PFSK-1 (cell line): ENCODE measurements around the gene STK32B.
A peak's percentile ranks its signal among the peaks of the same experiment; 100 is the strongest.

Experiments used
- FOXP2 ChIP-seq: optimal IDR thresholded peaks from 2 replicates; pipeline ENCODE3; 2011; ENCODE audit warnings: borderline replicate concordance, control low read depth, inconsistent platforms; ENCODE audit not compliant: insufficient read depth; ENCODE audit errors: extremely low read length, extremely low read depth
- POLR2AphosphoS5 ChIP-seq: IDR thresholded peaks from 2 replicates; pipeline ENCODE4 v1.6.1; 2012; ENCODE audit warnings: low read depth, mild to moderate bottlenecking, control low read depth, low read length, moderate library complexity
- SIN3A ChIP-seq: IDR thresholded peaks from 2 replicates; pipeline ENCODE4 v1.6.1; 2012; ENCODE audit warnings: mild to moderate bottlenecking, low read length, moderate library complexity, borderline replicate concordance; ENCODE audit not compliant: insufficient read depth
- TAF1 ChIP-seq: IDR thresholded peaks from 2 replicates; pipeline ENCODE4 v1.6.1; 2012; ENCODE audit warnings: low read length, control low read depth, borderline replicate concordance; ENCODE audit not compliant: insufficient read depth
- TF ChIP-seq, protein P1 (sequence below), 2 experiments: IDR thresholded peaks; 2 replicates each; pipeline versions ENCODE4 v1.6.1 to v1.8.0; 2011 to 2012; ENCODE audit warnings: low read depth in 2 of 2, low read length in 2 of 2, control low read depth in 1 of 2, inconsistent platforms in 1 of 2, mild to moderate bottlenecking in 1 of 2, moderate library complexity in 1 of 2; ENCODE audit not compliant: insufficient read depth in 1 of 2

STK32B gene

DNA sequence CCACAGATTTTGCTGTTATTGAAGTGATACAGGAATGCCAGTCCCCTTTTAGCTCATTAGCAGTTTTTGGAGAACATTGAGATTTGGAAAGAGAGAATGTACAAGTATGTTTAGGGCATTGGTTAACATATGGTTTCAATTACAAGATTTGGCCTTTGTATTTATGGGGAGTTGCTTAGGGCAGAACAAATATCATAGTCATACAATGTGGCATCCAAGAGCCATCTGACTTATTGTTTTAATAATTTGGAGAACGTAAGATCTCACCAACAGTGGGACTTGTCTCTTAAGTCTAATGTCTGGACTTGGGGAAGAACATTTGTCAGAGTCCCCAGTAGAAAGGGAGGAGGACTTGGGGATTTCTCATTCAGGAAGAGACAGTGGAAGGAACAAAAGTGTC lies 166.1 kb downstream of the STK32B start:
- TF ChIP-seq, protein P1, sequence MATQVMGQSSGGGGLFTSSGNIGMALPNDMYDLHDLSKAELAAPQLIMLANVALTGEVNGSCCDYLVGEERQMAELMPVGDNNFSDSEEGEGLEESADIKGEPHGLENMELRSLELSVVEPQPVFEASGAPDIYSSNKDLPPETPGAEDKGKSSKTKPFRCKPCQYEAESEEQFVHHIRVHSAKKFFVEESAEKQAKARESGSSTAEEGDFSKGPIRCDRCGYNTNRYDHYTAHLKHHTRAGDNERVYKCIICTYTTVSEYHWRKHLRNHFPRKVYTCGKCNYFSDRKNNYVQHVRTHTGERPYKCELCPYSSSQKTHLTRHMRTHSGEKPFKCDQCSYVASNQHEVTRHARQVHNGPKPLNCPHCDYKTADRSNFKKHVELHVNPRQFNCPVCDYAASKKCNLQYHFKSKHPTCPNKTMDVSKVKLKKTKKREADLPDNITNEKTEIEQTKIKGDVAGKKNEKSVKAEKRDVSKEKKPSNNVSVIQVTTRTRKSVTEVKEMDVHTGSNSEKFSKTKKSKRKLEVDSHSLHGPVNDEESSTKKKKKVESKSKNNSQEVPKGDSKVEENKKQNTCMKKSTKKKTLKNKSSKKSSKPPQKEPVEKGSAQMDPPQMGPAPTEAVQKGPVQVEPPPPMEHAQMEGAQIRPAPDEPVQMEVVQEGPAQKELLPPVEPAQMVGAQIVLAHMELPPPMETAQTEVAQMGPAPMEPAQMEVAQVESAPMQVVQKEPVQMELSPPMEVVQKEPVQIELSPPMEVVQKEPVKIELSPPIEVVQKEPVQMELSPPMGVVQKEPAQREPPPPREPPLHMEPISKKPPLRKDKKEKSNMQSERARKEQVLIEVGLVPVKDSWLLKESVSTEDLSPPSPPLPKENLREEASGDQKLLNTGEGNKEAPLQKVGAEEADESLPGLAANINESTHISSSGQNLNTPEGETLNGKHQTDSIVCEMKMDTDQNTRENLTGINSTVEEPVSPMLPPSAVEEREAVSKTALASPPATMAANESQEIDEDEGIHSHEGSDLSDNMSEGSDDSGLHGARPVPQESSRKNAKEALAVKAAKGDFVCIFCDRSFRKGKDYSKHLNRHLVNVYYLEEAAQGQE (IDR thresholded peaks at IDR 0.05; ENCODE audit: insufficient read depth in 1 of 2, low read depth in 2 of 2, low read length in 2 of 2) = no peak
- TF ChIP-seq POLR2AphosphoS5 (no peak), TAF1 (no peak), FOXP2 (no peak), SIN3A (no peak)

DNA sequence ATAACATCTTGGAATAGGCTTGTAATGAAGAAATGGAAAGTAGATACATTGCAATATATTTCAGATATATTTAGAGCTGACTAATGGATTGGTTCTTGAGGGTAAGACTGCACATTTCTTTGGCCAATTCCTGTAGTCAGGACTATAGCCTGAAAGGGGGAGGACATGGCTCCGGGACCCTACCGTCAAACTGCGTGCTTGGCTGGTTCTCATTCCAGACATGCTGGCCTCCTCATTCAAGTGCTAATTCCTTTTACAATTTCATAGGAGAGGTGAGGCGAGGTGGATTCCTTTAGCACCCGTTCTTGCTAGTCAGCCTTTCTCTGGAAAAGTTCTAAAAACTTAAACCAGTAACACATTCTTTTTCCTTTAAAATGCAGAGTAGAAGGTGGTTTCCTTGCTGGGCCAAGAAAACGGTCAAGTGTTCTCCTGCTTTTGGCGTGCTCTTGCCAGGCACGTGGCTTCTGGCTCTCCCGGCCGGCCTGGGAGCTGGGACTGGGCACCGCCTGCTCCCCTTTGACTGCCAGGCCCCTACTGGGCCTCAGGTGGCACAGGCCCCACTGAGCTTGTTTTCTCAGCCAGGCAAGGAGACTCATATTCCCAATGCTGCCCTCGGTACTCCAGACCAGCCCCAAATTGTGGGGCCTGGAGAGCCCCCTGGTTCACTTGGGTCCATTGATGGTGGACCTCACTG lies 167.2 kb downstream of the STK32B start:
- TF ChIP-seq FOXP2 (no peak), TAF1 (no peak), POLR2AphosphoS5 (no peak), SIN3A (no peak)
- TF ChIP-seq, protein P1 (IDR thresholded peaks at IDR 0.05; ENCODE audit: insufficient read depth in 1 of 2, low read depth in 2 of 2, low read length in 2 of 2) = no peak

DNA sequence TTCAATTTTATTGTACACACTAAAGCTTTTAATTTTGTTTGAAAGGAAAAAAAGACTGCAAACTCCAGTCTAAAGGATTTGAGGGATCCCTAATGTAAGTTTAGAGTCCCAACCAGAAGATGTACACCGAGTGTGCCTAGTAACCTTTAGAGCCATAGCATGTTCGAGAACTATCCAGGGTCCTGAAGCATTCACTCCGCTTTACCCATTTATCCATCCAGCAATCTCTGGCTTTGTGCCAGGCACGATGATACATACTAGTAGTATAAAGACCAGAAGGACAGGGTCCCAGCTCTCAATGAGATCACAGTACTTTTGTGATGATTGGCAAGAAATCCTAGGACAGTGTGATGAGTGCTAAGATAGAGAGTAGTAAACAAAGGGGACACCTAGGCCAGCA lies 168.7 kb downstream of the STK32B start:
- TF ChIP-seq SIN3A = no peak; the same call in 1 of the 2 replicates
- TF ChIP-seq TAF1 = no peak
- no peak for TF ChIP-seq POLR2AphosphoS5
- TF ChIP-seq, protein P1 (IDR thresholded peaks at IDR 0.05; ENCODE audit: insufficient read depth in 1 of 2, low read depth in 2 of 2, low read length in 2 of 2) = peak; percentile 89 to 99
- TF ChIP-seq FOXP2 = no peak

DNA sequence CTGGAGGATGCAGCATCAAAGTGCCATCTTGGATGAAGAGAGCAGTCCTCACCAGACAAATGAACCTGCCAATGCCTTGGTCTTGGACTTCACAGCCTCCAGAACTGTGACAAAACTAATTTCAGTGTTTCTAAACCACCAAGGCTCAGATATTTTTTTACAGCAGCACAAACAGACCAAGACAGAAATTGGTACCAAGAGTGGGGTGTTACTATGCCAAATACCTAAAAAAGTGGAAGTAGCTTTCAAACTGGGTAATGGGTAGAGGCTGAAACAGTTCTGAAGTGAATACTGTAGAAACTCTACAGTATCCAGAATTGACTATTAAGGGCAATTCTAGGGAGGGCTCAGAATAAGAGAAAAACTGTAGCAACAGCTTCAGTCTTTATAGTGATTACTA lies 170.8 kb downstream of the STK32B start:
- no peak for TF ChIP-seq POLR2AphosphoS5
- TF ChIP-seq SIN3A = no peak
- TF ChIP-seq, protein P1 (IDR thresholded peaks at IDR 0.05; ENCODE audit: insufficient read depth in 1 of 2, low read depth in 2 of 2, low read length in 2 of 2) = no peak
- TF ChIP-seq FOXP2 = no peak
- no peak for TF ChIP-seq TAF1

DNA sequence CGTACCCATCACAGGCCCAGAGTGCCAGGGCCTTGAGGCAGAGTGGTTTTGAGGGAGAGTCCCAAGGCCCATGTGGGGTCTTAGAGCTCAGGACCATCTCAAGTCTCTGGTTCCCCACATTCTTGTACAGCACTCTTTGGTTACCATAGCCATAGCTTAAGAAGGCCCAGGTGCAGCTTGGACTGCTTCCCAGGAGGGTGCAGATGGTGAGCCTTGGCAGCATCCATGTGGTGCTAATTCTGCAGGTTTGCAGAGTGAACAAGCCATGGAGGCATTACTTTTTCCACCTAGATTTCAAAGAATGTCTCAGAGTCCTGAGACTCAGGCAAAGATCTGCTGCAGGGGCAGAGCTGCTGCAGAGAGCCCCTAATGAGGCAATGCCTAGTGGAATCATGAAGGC lies 171.7 kb downstream of the STK32B start:
- no peak for TF ChIP-seq TAF1
- no peak for TF ChIP-seq POLR2AphosphoS5
- no peak for TF ChIP-seq SIN3A
- TF ChIP-seq FOXP2 = no peak
- TF ChIP-seq, protein P1 (IDR thresholded peaks at IDR 0.05; ENCODE audit: insufficient read depth in 1 of 2, low read depth in 2 of 2, low read length in 2 of 2) = no peak
